Neural cell (in vitro differentiated cells): ENCODE results near the gene LKAAEAR1. TPM values are rescaled to one million over a fixed set of nuclear protein-coding genes. Genes with fewer than 3 reads are reported as not detected.

Source experiments
- H2AFZ ChIP-seq: fragments of 200-600, 300-800 bp; sonication (generic), shearing (Covaris generic); 2 replicates; pipeline ENCODE4 v1.6.0; 2014; ENCODE audit warnings: low read depth, mild to moderate bottlenecking, antibody characterized with exemption, low read length, moderate library complexity
- H3F3A ChIP-seq: fragments of 200-600 bp; shearing (Covaris generic); 2 replicates; pipeline ENCODE4 v1.6.1; 2016; ENCODE audit warnings: mild to moderate bottlenecking, moderate library complexity, mixed read lengths, antibody characterized with exemption, low read length; ENCODE audit not compliant: insufficient read depth, poor library complexity, severe bottlenecking
- H3K27ac ChIP-seq: fragments of 200-600, 300-800 bp; sonication (generic), shearing (Covaris generic); 2 replicates; pipeline ENCODE4 v1.5.1; 2014; ENCODE audit warnings: mild to moderate bottlenecking, low read length, moderate library complexity
- H3K27me3 ChIP-seq: fragments of 300-800, 200-600 bp; sonication (generic), shearing (Covaris generic); 2 replicates; pipeline ENCODE4 v1.6.0; 2014; ENCODE audit warnings: mild to moderate bottlenecking, low read depth, low read length, moderate library complexity; ENCODE audit not compliant: insufficient read depth
- H3K36me3 ChIP-seq: fragments of 300-800, 200-600 bp; sonication (generic), shearing (Covaris generic); 2 replicates; pipeline ENCODE4 v1.5.1; 2014; ENCODE audit warnings: mild to moderate bottlenecking, antibody characterized with exemption, low read length, moderate library complexity; ENCODE audit not compliant: insufficient read depth
- H3K4me2 ChIP-seq: fragments of 300-800, 200-600 bp; sonication (generic), shearing (Covaris generic); 2 replicates; pipeline ENCODE4 v1.6.0; 2014; ENCODE audit warnings: mild to moderate bottlenecking, low read length
- H3K4me3 ChIP-seq: fragments of 300-800, 200-600 bp; sonication (generic), shearing (Covaris generic); 2 replicates; pipeline ENCODE4 v1.5.1; 2014; ENCODE audit warnings: mild to moderate bottlenecking, low read length, moderate library complexity
- H3K79me2 ChIP-seq: fragments of 200-600 bp; shearing (Covaris generic); replicated peaks from 2 replicates; pipeline ENCODE4 v1.6.0; 2014; ENCODE audit warnings: mild to moderate bottlenecking, low read length, moderate library complexity; ENCODE audit not compliant: insufficient read depth
- H3K9ac ChIP-seq: fragments of 300-800, 200-600 bp; sonication (generic), shearing (Covaris generic); 2 replicates; pipeline ENCODE4 v1.6.1; 2016; ENCODE audit warnings: mild to moderate bottlenecking, low read length, mixed read lengths
- H3K9me2 ChIP-seq: fragments of 200-600 bp; shearing (Covaris generic); 2 replicates; pipeline ENCODE4 v1.6.1; 2016; ENCODE audit warnings: mild to moderate bottlenecking, low read length, mixed read lengths; ENCODE audit not compliant: insufficient read depth
- H3K9me3 ChIP-seq: fragments of 200-600, 300-800 bp; sonication (generic), shearing (Covaris generic); 2 replicates; pipeline ENCODE4 v1.6.1; 2016; ENCODE audit warnings: mild to moderate bottlenecking, mixed run types, low read length, moderate library complexity, mixed read lengths
- H4K20me1 ChIP-seq: fragments of 200-600 bp; shearing (Covaris generic); 2 replicates; pipeline ENCODE4 v1.6.1; 2016; ENCODE audit warnings: mild to moderate bottlenecking, mixed run types; ENCODE audit not compliant: insufficient read depth
- CTCF ChIP-seq: fragments of 450-650 bp; IDR thresholded peaks from 2 replicates; pipeline ENCODE4 v1.5.1; 2014; ENCODE audit warnings: antibody characterized with exemption, mild to moderate bottlenecking, moderate library complexity; ENCODE audit not compliant: poor library complexity, severe bottlenecking
- EP300 ChIP-seq: fragments of 450-650 bp; conservative IDR thresholded peaks from 2 replicates; pipeline ENCODE4 v1.6.1; 2014; ENCODE audit warnings: antibody characterized with exemption, mild to moderate bottlenecking, moderate library complexity; ENCODE audit not compliant: poor library complexity, severe bottlenecking
- EZH2 ChIP-seq: fragments of 200-600, 300-800 bp; shearing (Covaris generic), sonication (generic); IDR thresholded peaks from 2 replicates; pipeline ENCODE4 v1.6.1; 2014; ENCODE audit warnings: antibody characterized with exemption, low read length, borderline replicate concordance, mild to moderate bottlenecking; ENCODE audit not compliant: insufficient read depth, poor library complexity, severe bottlenecking
- MXI1 ChIP-seq: fragments of 450-650 bp; conservative IDR thresholded peaks from 2 replicates; pipeline ENCODE4 v1.6.1; 2014; ENCODE audit warnings: antibody characterized with exemption, mild to moderate bottlenecking; ENCODE audit not compliant: poor library complexity, severe bottlenecking
- POLR2AphosphoS5 ChIP-seq: IDR thresholded peaks from 2 replicates; pipeline ENCODE4 v1.6.1; 2012
- RAD21 ChIP-seq: fragments of 450-650 bp; conservative IDR thresholded peaks from 2 replicates; pipeline ENCODE4 v1.6.1; 2014; ENCODE audit warnings: antibody characterized with exemption, mild to moderate bottlenecking, moderate library complexity
- SMC3 ChIP-seq: fragments of 450-650 bp; conservative IDR thresholded peaks from 2 replicates; pipeline ENCODE4 v1.6.1; 2014; ENCODE audit warnings: antibody characterized with exemption, mild to moderate bottlenecking, moderate library complexity; ENCODE audit not compliant: poor library complexity
- TAF1 ChIP-seq: IDR thresholded peaks from 2 replicates; pipeline ENCODE4 v1.6.1; 2012; ENCODE audit warnings: low read depth
- polyA plus RNA-seq: library from polyadenylated mRNA; depleted of rRNA; stranded (reverse); fragments of >200 nt; gene quantifications from 2 replicates; pipeline ENCODE4 v1.2.3, GENCODE V29; 2014
- TF ChIP-seq, protein P1 (sequence below): IDR thresholded peaks from 2 replicates; pipeline ENCODE4 v1.6.1; 2012; ENCODE audit warnings: borderline replicate concordance

Gene LKAAEAR1
- polyA plus RNA-seq, 1 donor from 2014 or later: 9.3 TPM

GRCh38 chr20:64130876-64131275 lies 46.7 kb upstream of the LKAAEAR1 start:
- Histone ChIP-seq H2AFZ (no peak overlapping the region), H3K4me3 (no peak overlapping the region), H3K36me3 (no peaks in the 10 kb centered on the region), H3K9me2 (no peaks in the 10 kb centered on the region), H3K9me3 (no peaks in the 10 kb centered on the region), H3F3A (no peaks in the 10 kb centered on the region), H3K4me2 (no peak overlapping the region), H3K9ac (no peak overlapping the region), H4K20me1 (no peaks in the 10 kb centered on the region), H3K27ac (no peak overlapping the region), H3K79me2 (no peaks in the 10 kb centered on the region), H3K27me3 (no peaks in the 10 kb centered on the region)
- no peak for TF ChIP-seq CTCF
- TF ChIP-seq, protein P1, sequence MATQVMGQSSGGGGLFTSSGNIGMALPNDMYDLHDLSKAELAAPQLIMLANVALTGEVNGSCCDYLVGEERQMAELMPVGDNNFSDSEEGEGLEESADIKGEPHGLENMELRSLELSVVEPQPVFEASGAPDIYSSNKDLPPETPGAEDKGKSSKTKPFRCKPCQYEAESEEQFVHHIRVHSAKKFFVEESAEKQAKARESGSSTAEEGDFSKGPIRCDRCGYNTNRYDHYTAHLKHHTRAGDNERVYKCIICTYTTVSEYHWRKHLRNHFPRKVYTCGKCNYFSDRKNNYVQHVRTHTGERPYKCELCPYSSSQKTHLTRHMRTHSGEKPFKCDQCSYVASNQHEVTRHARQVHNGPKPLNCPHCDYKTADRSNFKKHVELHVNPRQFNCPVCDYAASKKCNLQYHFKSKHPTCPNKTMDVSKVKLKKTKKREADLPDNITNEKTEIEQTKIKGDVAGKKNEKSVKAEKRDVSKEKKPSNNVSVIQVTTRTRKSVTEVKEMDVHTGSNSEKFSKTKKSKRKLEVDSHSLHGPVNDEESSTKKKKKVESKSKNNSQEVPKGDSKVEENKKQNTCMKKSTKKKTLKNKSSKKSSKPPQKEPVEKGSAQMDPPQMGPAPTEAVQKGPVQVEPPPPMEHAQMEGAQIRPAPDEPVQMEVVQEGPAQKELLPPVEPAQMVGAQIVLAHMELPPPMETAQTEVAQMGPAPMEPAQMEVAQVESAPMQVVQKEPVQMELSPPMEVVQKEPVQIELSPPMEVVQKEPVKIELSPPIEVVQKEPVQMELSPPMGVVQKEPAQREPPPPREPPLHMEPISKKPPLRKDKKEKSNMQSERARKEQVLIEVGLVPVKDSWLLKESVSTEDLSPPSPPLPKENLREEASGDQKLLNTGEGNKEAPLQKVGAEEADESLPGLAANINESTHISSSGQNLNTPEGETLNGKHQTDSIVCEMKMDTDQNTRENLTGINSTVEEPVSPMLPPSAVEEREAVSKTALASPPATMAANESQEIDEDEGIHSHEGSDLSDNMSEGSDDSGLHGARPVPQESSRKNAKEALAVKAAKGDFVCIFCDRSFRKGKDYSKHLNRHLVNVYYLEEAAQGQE: no peak
- TF ChIP-seq RAD21: no peak
- no peak for TF ChIP-seq EZH2
- no peak for TF ChIP-seq POLR2AphosphoS5
- no peak for TF ChIP-seq SMC3
- TF ChIP-seq MXI1: no peak
- no peak for TF ChIP-seq EP300
- TF ChIP-seq TAF1: no peak

DNA sequence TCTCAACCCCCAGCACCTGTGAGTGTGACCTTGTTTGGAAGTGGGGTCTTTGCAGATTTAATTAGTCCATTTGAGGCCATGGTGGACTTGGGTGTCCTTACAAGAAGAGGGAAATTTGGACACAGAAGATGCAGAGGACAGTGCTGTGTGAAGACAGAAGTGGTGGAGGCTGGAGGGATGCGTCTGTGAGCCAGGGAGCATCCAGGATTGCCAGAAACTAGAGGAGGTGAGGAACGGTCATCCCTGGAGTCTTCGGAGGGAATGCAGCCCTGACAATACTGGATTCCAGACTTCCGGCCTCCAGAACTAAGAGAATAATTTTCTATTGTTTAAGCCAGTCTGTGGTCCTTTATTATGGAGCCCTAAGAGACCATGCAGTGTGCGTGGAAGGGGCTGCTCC lies 46.1 kb upstream of the LKAAEAR1 start:
- Histone ChIP-seq H3K36me3 (no peaks in the 10 kb centered on the region), H2AFZ (no peak overlapping the region), H3K4me2 (no peak overlapping the region), H3K27ac (no peak overlapping the region), H3K79me2 (no peaks in the 10 kb centered on the region), H3K4me3 (no peak overlapping the region), H3F3A (no peaks in the 10 kb centered on the region), H3K9me3 (no peaks in the 10 kb centered on the region), H3K9ac (no peak overlapping the region), H4K20me1 (no peaks in the 10 kb centered on the region), H3K27me3 (no peaks in the 10 kb centered on the region), H3K9me2 (no peaks in the 10 kb centered on the region)
- TF ChIP-seq, protein P1: no peak
- no peak for TF ChIP-seq EZH2
- TF ChIP-seq MXI1: no peak
- TF ChIP-seq EP300: no peak
